HG02642 (cell line): ENCODE results near the gene FIBCD1.

Source experiments
- ATAC-seq: cut with Tn5 transposase; IDR thresholded peaks from one replicate; pipeline ENCODE4 v1.9.1; 2021; ENCODE audit warnings: mild to moderate bottlenecking; ENCODE audit not compliant: unreplicated experiment, poor library complexity

The FIBCD1 gene

GRCh38 chr9:130925050-130925678 lies 13.9 kb downstream of the FIBCD1 start:
- no peak for ATAC-seq

GRCh38 chr9:130924448-130924788 lies 14.6 kb downstream of the FIBCD1 start:
- ATAC-seq, result no peak

- ATAC-seq, result no peak
These were observed 15.2 kb downstream of the FIBCD1 start for GRCh38 chr9:130923611-130924447.

GRCh38 chr9:130922893-130923610 lies 16.0 kb downstream of the FIBCD1 start:
- no peak for ATAC-seq

GRCh38 chr9:130921989-130922892 lies 16.8 kb downstream of the FIBCD1 start:
- ATAC-seq, result no peak

- no peak for ATAC-seq
These were observed 17.6 kb downstream of the FIBCD1 start for GRCh38 chr9:130921300-130921988.

GRCh38 chr9:130920762-130921299 lies 18.2 kb downstream of the FIBCD1 start:
- ATAC-seq, result no peak

GRCh38 chr9:130920233-130920632 lies 18.8 kb downstream of the FIBCD1 start:
- ATAC-seq, result no peak

GRCh38 chr9:130919559-130920145 lies 19.4 kb downstream of the FIBCD1 start:
- no peak for ATAC-seq

GRCh38 chr9:130918826-130919558 lies 20.1 kb downstream of the FIBCD1 start:
- no peak for ATAC-seq

GRCh38 chr9:130918101-130918825 lies 20.8 kb downstream of the FIBCD1 start:
- no peak for ATAC-seq

GRCh38 chr9:130917168-130917960 lies 21.7 kb downstream of the FIBCD1 start:
- no peak for ATAC-seq

- ATAC-seq, result no peak
These were observed 24.0 kb downstream of the FIBCD1 start for GRCh38 chr9:130915096-130915447.

GRCh38 chr9:130914417-130915095 lies 24.5 kb downstream of the FIBCD1 start:
- no peak for ATAC-seq

- no peak for ATAC-seq
These were observed 25.2 kb downstream of the FIBCD1 start for GRCh38 chr9:130913599-130914416.
